IPS DF 19.7 (cell line): ENCODE measurements around the gene TEAD2.
"Not testable (repeated sequence)": the region's sequence is repeated elsewhere in the genome, so short reads cannot be mapped to it uniquely, and the experiment has no call there.

Source experiments
- DNase-seq: peaks from one replicate; pipeline ENCODE4 v3.0.0-alpha.2; 2013; ENCODE audit warnings: low read depth, low spot score

Gene TEAD2

DNA sequence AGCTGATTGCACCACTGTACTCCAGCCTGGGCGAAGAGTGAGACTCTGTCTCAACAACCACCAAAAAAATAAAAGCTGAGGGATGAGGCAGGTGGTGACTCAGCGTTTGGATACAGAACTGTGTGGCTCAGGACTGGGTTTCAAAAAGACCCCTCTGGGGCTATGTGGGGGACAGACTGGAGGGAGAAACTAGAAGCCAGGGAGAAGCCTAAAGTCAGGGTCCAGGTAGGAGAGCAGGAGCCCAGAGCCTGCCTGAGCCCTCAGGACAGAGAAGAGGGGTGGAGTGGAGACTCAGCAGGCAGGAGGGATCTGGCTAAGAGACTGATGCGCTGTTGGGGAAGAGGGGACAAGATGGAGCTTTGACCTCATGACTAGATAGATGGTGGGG lies 28.8 kb downstream of the TEAD2 start:
- no peak for DNase-seq

DNA sequence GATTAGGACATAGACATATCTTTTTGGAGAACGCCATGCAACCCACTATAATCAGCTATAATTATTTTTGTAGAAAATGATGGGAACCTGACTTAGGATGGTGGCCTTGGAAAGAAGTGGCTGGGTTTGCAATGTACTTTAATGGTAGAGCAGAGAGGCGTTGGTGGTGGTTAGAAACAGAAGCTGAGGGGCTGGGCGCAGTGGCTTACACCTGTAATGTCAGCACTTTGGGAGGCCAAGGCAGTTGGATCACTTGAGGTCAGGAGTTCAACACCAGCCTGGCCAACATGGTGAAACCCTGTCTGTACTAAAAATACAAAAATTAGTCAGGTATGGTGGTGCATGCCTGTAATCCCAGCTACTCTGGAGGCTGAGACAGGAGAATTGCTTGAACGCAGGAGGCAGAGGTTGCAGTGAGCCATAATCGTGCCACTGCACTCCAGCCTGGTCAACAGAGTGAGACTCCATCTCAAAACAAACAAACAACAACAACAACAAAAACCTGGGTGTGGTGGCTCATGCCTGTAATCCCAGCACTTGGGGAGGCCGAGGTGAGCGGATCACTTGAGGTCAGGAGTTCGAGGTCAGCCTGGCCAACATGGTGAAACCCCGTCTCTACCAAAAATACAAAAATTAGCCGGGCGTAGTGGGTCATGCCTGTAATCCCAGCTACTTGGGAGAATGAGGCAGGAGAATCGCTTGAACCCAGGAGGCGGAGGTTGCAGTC lies 29.4 kb downstream of the TEAD2 start:
- not testable (repeated sequence) for DNase-seq

DNA sequence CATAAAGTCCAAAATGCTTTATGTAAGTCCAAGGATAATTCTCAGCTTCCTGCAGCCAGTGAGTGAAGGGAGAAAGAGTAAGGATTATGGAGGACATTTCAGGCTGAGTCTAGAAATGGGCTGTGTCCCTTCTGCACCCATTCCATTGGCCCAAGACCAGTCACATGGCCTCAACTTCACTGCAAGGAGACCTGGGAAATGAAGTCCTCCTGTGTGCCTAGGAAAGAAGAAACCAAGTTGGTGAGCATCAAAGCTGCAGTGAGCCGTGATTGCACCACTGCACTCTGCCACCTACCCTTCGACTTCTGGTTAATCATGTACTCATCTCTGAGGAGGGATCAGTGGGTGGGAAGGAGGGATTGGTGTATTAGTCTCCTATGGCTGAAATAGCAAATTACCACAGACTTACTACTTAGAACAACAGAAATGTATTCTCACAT lies 30.6 kb downstream of the TEAD2 start:
- no peak for DNase-seq

DNA sequence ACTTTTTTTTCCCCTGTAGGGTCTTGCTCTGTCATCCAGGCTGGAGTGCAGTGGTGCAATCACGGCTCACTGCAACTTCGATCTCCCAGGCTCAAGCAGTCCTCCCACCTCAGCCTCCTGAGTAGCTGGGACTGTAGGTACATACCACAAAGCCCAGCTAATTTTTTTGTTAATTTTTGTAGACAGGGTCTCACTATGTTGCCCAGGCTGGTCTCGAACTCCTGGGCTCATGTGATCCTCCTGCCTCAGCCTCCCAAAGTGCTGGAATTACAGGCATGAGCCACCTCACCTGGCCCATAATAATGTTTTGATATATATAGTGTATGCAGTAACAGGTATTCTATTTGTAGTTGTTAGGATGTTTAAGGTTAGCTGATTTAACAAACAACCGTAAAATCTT lies 31.0 kb downstream of the TEAD2 start:
- DNase-seq: not testable (repeated sequence)

- DNase-seq: no peak
These were observed 33.5 kb downstream of the TEAD2 start for GRCh38 chr19:49328741-49329140.

GRCh38 chr19:49327878-49328544 lies 34.2 kb downstream of the TEAD2 start:
- no peak for DNase-seq

- no peak for DNase-seq
These were observed 36.0 kb downstream of the TEAD2 start for GRCh38 chr19:49326165-49326704.

DNA sequence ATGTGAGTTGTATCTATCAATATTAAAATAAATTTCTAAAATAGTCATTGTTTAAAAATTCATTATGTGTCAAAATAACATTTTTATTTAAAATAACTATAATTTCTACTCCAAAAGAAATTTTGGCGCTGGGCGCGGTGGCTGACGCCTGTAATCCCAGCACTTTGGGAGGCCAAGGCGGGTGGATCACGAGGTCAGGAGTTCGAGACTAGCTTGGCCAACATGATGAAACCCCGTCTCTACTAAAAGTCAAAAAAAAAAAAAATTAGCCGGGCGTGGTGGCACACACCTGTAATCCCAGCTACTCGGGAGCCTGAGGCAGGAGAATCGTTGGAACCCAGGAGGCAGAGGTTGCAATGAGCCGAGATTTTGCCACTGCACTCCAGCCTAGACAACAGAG lies 36.5 kb downstream of the TEAD2 start:
- not testable (repeated sequence) for DNase-seq

GRCh38 chr19:49324801-49325576 lies 37.2 kb downstream of the TEAD2 start, which contains the start of gene SLC6A16:
Gene SLC6A16, minus strand, starts transcription at chr19:49325191. Its CDS starts 13,844 bp downstream, at chr19:49311347.
- no peak for DNase-seq

DNA sequence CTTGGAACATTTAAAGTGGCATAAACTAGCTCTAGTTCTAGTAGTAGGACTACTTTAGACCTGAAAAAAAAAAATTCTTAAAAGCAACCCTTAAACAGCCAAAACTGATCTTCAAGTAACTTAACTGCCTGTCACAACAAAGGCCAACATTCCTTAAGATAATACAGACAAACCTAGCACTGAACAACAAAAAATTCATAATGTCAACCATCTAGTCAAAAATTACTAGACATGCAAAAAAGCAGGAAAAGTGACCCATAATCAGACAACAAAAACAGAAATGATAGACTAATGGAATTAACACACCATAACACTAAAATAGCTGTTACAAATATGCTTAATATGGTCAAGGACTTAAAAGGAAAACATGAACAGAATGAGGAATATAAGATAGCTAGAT lies 43.9 kb downstream of the TEAD2 start:
- no peak for DNase-seq

- DNase-seq: no peak
These were observed 45.9 kb downstream of the TEAD2 start for GRCh38 chr19:49316284-49316683.

DNA sequence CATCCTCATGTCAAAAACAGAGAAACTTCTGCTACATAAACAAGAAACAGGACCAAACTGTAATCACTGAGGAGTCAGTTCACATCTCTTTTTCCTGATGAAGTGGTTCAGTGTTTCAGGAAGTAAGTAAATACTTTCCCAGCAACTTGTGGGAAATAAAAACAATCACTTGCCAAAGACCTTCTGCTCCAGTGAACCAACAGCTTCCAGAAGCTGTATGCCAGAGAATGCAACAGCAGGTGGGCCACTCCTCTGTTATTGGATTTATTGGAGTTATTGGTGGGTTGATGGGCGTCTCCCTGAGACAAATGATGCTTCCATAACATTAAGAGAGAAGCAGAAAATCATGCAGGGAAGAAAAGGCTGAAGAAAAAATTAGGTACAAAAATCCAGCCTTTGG lies 47.1 kb downstream of the TEAD2 start:
- no peak for DNase-seq

GRCh38 chr19:49309087-49309486 lies 53.1 kb downstream of the TEAD2 start:
- DNase-seq: no peak

DNA sequence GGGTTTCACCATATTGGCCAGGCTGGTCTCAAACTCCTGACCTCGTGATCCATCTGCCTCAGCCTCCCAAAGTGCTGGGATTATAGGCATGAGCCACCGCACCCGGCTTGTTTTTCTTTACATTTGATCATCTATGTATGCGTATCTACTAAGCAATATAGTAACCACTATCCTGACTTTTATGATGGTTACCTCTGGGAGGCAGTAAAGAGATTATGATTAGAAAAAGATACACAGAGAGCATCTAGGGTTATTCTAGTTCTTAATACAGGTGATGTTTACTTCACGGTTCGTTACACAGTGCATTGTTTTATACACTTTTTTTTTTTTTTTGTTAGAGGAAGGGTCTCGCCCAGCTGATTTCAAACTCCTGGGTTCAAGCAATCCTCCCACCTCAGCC lies 55.5 kb downstream of the TEAD2 start:
- not testable (repeated sequence) for DNase-seq

- DNase-seq: no peak
These were observed 60.4 kb downstream of the TEAD2 start for GRCh38 chr19:49301866-49302252.

DNA sequence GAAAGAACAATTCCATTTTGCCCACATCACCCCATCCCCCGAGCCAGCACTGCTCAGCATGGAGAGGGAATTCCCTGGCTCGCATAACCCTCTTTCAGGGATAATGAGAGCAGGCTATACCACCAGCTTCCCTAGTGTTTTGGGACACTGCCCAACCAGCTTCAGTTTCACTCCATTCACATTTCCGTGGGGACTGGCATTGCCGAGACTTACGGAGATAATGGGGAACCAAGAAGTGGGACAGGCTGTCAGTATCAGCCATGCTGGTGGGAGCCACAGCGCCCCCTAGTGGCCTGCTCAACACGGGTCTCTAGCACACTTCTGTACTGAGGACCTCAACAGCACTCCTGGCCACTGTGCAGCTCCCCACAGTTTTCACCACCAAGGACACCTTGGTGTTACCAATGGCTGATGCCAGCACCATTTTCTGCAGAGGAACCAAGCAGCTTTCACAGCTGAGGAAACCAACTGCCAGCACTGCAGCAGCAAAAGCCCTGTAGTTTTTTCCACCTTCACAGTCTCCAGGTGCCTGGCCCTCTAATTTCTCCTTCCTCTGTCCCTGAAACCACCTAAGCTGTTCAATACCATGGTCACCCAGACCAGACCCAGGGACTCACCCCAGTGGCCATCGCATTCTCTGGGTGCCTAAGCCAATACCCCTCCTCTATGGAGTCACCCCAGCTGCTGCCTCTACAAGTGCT lies 60.9 kb downstream of the TEAD2 start:
- peak; percentile 30 for DNase-seq

GRCh38 chr19:49298653-49299052 lies 63.6 kb downstream of the TEAD2 start:
- not testable (repeated sequence) for DNase-seq

DNA sequence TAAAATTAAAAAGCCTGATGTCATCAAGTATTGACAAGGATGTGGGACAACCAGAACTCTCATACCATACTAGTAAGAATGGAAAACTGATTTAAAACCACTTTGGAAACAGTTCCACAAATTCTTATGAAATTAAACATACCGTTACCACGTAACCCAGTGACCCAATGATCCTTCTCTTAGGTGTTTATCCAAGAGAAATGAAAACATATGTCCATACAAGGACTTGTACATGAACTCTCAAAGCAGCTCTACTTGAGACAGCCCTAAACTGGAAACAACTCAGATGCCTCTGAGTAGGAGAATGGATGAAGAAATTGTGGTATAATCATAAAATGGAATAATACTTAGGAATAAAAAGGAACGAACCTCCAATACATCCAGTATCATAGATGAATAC lies 64.8 kb downstream of the TEAD2 start:
- DNase-seq: no peak

DNA sequence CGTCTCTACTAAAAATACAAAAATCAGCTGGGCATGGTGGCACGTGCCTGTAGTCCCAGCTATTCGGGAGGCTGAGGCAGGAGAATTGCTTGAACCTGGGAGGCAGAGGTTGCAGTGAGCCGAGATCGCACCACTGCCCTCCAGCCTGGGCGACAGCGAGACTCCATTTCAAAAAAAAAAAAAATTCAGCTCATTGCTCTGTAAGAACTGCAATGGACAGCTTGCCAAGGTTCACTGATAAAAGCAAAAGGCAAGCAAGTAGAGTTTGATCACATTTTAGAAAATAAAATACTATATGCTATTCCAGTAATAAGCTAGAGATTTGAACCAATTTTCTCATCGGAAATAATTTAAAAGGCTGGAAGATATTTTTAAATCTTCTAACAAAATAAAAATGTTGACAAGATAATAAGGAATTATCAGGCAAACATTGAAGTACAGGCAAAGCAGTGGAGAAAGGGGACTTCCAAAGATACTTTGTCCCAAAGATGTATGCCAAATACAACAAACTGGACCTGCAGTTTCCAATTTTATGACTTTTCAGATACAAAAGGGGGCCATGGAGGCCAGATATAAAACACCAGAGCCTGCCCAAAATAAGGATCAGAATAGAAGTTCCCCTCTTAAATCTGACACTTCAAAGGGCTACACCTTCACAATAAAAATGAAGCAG lies 66.9 kb downstream of the TEAD2 start:
- no peak for DNase-seq

DNA sequence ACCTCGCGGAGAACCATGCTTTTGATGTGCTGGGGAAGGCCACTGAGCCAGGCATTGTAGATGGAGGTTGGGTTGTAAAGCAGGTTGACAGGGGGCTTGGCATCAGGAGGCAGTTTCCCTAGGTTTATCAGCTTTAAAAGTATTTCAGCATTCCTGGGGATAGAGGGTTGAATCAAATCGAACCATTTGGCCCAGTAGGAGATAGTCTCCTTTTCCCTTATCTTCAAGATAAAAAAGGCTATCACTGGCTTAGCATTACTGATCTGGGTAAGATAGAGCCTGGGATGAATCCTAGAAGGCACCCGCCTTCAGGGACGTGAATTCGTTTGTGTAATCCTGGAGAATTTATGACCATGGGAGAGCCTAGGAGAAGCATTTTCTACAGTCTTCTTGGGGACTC lies 67.8 kb downstream of the TEAD2 start:
- DNase-seq: no peak
